ENCODE measurements around the gene GBE1. TPM values are rescaled to one million over a fixed set of nuclear protein-coding genes. Genes with fewer than 3 reads are reported as not detected.
A peak's percentile ranks its signal among the peaks of the same experiment; 100 is the strongest.

GBE1 gene
- total and polyA plus RNA-seq, 12 donors, result 16.0 to 104 (median 82.4) TPM

- peaks cover 0 to 44% of the 10 kb centered on the region in 2 donors for H3K4me1 ChIP-seq (replicated peaks in 1 of 2)
- DNase-seq, result peak in 2 of 7 donors; percentile 13 to 21
- WGBS, 4 donors, result 58 to 78% (median 66%) methylated on average over 6 of the region's 6 CpGs
These were observed 34.7 kb downstream of the GBE1 start for GRCh38 chr3:81726735-81727134.

DNA sequence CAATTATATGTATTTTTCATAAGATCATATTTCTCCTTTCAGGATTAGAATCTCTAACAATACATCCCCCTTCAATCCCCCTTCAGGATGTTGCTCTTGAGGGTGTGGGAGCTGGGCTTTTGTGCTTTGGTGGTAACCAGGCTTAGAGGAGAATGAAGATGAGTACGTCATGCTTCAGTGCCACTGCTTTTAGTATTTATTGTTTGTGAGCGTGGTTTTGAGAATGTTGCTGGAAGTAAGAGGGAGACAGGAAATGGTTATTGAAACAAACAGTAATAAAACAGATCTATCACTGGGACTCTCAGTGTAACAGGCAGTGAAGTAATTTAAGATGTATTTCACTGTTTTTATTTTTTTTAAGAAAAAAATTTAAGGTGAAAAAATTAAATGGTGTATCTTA, 35.3 kb downstream of the GBE1 start:
- Histone ChIP-seq H3K36me3 (replicated peaks in 1 of 2) (no peaks in the 10 kb centered on the region), H3K27me3 (no peaks in the 10 kb centered on the region), H3K9me3 (replicated peaks in 1 of 3) (no peaks in the 10 kb centered on the region), H3K4me3 (no peak overlapping the region), H3K4me1 (replicated peaks in 1 of 2) (peaks cover 0 to 44% of the 10 kb centered on the region in 2 donors), H3K27ac (no peak overlapping the region)
- 75 to 92% (median 80%) methylated on average over 2 of the region's 2 CpGs for WGBS, 4 donors
- DNase-seq, result no peak
- intact Hi-C loops (cut with DNase I), result no loop called here
- TF ChIP-seq POLR2A (IDR thresholded peaks at IDR 0.05), result no peak
- TF ChIP-seq, protein P1, sequence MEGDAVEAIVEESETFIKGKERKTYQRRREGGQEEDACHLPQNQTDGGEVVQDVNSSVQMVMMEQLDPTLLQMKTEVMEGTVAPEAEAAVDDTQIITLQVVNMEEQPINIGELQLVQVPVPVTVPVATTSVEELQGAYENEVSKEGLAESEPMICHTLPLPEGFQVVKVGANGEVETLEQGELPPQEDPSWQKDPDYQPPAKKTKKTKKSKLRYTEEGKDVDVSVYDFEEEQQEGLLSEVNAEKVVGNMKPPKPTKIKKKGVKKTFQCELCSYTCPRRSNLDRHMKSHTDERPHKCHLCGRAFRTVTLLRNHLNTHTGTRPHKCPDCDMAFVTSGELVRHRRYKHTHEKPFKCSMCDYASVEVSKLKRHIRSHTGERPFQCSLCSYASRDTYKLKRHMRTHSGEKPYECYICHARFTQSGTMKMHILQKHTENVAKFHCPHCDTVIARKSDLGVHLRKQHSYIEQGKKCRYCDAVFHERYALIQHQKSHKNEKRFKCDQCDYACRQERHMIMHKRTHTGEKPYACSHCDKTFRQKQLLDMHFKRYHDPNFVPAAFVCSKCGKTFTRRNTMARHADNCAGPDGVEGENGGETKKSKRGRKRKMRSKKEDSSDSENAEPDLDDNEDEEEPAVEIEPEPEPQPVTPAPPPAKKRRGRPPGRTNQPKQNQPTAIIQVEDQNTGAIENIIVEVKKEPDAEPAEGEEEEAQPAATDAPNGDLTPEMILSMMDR (IDR thresholded peaks at IDR 0.05), result no peak

More at GRCh38 chr3:81726735-81727134, 34.7 kb downstream of the GBE1 start:
- Histone ChIP-seq H3K9me3 (replicated peaks in 1 of 3) (no peaks in the 10 kb centered on the region), H3K36me3 (replicated peaks in 1 of 2) (no peaks in the 10 kb centered on the region), H3K4me3 (no peak overlapping the region), H3K27me3 (no peaks in the 10 kb centered on the region), H3K27ac (peak overlapping the region in 1 of 5 donors; percentile 11)
- intact Hi-C loops (cut with DNase I), result no loop called here
- TF ChIP-seq, protein P1 (IDR thresholded peaks at IDR 0.05), result no peak
- no peak for TF ChIP-seq POLR2A (IDR thresholded peaks at IDR 0.05)

DNA sequence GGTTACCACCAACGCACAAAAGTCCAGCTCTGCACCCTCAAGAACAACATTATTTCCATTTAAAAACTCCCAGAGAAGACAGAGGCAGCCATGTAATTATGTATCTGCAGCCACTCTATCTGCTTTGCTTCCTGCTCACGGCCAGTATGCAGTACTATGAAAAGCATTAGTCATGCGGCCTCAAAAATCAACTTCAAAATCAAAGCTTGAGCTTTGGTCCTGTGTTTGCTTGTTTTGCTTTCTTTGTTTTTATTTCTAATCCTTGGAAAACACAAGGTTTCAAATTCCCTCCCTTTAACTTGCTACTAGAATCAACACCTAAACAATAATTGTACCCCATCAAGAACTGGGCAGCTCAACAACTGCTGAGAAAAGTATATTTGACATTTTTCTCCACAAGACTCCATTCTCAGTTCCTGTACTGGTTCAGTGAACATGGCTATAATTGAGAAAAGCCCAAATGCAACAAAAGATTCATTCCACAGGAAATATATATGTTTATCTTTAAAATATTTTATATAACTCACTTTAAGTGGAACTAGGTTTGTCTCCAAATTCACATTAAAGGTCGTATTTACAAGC, 37.6 kb downstream of the GBE1 start:
- Histone ChIP-seq H3K9me3 (replicated peaks in 1 of 3) (no peaks in the 10 kb centered on the region), H3K4me3 (no peak overlapping the region), H3K36me3 (replicated peaks in 1 of 2) (no peaks in the 10 kb centered on the region), H3K27ac (peak overlapping the region in 4 of 5 donors; percentile 32 to 83 (median 72)), H3K4me1 (replicated peaks in 1 of 2) (peaks cover 0 to 39% of the 10 kb centered on the region in 2 donors), H3K27me3 (no peaks in the 10 kb centered on the region)
- peak in 4 of 7 donors; percentile 27 to 51 (median 40) for DNase-seq
- 40 to 50% (median 46%) methylated on average over 4 of the region's 4 CpGs for WGBS, 4 donors
- intact Hi-C loops (cut with DNase I), result no loop called here
- peak in 1 of 2 donors; percentile 69 for TF ChIP-seq POLR2A (IDR thresholded peaks at IDR 0.05)
- TF ChIP-seq, protein P1 (IDR thresholded peaks at IDR 0.05), result no peak

GRCh38 chr3:81718311-81718710, 43.1 kb downstream of the GBE1 start:
- Histone ChIP-seq H3K4me1 (replicated peaks in 1 of 2) (peaks cover 5 to 8% of the 10 kb centered on the region in 2 donors), H3K27ac (no peak overlapping the region), H3K36me3 (replicated peaks in 1 of 2) (no peaks in the 10 kb centered on the region), H3K27me3 (no peaks in the 10 kb centered on the region), H3K9me3 (replicated peaks in 1 of 3) (peaks cover 0 to 10% (median 0%) of the 10 kb centered on the region in 3 donors), H3K4me3 (no peak overlapping the region)
- intact Hi-C loops (cut with DNase I), result no loop called here
- TF ChIP-seq POLR2A (IDR thresholded peaks at IDR 0.05), result no peak
- TF ChIP-seq, protein P1 (IDR thresholded peaks at IDR 0.05), result no peak
- WGBS, 4 donors, result 89 to 95% (median 91%) methylated on average over 1 of the region's 1 CpG
- DNase-seq, result no peak

Measured in adrenal gland (tissue), 12 donors.